Mesenchymal stem cell (in vitro differentiated cells and primary cell): ENCODE results near the gene ASCC1.

ENCODE experiments used
- DNase-seq: peaks from one replicate; pipeline ENCODE4 v3.0.0-alpha.2; 2013
- H2AFZ ChIP-seq: one replicate; pipeline ENCODE4 v1.6.1; 2013; ENCODE audit warnings: low read depth, mild to moderate bottlenecking, control low read depth, inconsistent platforms, low read length, moderate library complexity
- H2AK5ac ChIP-seq: 2 replicates; pipeline ENCODE4 v1.6.1; 2013; ENCODE audit warnings: low read length, moderate library complexity, mild to moderate bottlenecking, inconsistent platforms; ENCODE audit not compliant: severe bottlenecking
- H2BK120ac ChIP-seq: one replicate; pipeline ENCODE4 v1.6.1; 2013; ENCODE audit warnings: low read depth, mild to moderate bottlenecking, inconsistent platforms, low read length, moderate library complexity
- H2BK12ac ChIP-seq, 2 experiments: one replicate each; pipeline ENCODE4 v1.6.1; 2013; ENCODE audit warnings: inconsistent platforms in 2 of 2, low read length in 2 of 2, mild to moderate bottlenecking in 2 of 2, moderate library complexity in 2 of 2, control low read depth in 1 of 2
- H2BK15ac ChIP-seq: one replicate; pipeline ENCODE4 v1.6.1; 2013; ENCODE audit warnings: mild to moderate bottlenecking, low read depth, inconsistent platforms; ENCODE audit not compliant: poor library complexity, severe bottlenecking
- H2BK5ac ChIP-seq: 2 replicates; pipeline ENCODE4 v1.6.1; 2013; ENCODE audit warnings: low read depth, mild to moderate bottlenecking, low read length, control low read depth, inconsistent platforms; ENCODE audit not compliant: poor library complexity, severe bottlenecking
- H3K14ac ChIP-seq, 2 experiments: one replicate each; pipeline ENCODE4 v1.6.1; 2013; ENCODE audit warnings: inconsistent platforms in 2 of 2, low read length in 2 of 2, control low read depth in 1 of 2, mild to moderate bottlenecking in 1 of 2, moderate library complexity in 1 of 2
- H3K18ac ChIP-seq, 2 experiments: one replicate each; pipeline ENCODE4 v1.6.1; 2013; ENCODE audit warnings: inconsistent platforms in 2 of 2, low read length in 2 of 2, control low read depth in 1 of 2, low read depth in 1 of 2, mild to moderate bottlenecking in 1 of 2
- H3K23ac ChIP-seq, 2 experiments: one replicate each; pipeline ENCODE4 v1.6.1; 2013; ENCODE audit warnings: inconsistent platforms in 2 of 2, low read length in 2 of 2, mild to moderate bottlenecking in 2 of 2, moderate library complexity in 2 of 2, control low read depth in 1 of 2
- H3K27ac ChIP-seq: 2 replicates; pipeline ENCODE4 v1.5.1; 2013; ENCODE audit warnings: mild to moderate bottlenecking, moderate library complexity, low read length, control low read depth, inconsistent platforms; ENCODE audit not compliant: poor library complexity, severe bottlenecking
- H3K27me3 ChIP-seq, 2 experiments: 2 replicates each; pipeline versions ENCODE4 v1.6.1 to v1.7.0; 2013; ENCODE audit warnings: low read length in 2 of 2, mild to moderate bottlenecking in 2 of 2, moderate library complexity in 2 of 2, control low read depth in 1 of 2, inconsistent platforms in 1 of 2; ENCODE audit not compliant: control insufficient read depth in 1 of 2, insufficient read depth in 1 of 2
- H3K36me3 ChIP-seq, 2 experiments: 2 replicates each; pipeline versions ENCODE4 v1.6.1 to v1.7.0; 2013; ENCODE audit warnings: low read length in 2 of 2, control low read depth in 1 of 2, inconsistent platforms in 1 of 2, low read depth in 1 of 2, mild to moderate bottlenecking in 1 of 2; ENCODE audit not compliant: insufficient read depth in 2 of 2, control insufficient read depth in 1 of 2
- H3K4ac ChIP-seq, 2 experiments: one replicate each; pipeline ENCODE4 v1.6.1; 2013; ENCODE audit warnings: inconsistent platforms in 2 of 2, low read length in 2 of 2, mild to moderate bottlenecking in 2 of 2, moderate library complexity in 2 of 2, control low read depth in 1 of 2, low read depth in 1 of 2
- H3K4me1 ChIP-seq: 2 replicates; pipeline ENCODE4 v1.6.1; 2013; ENCODE audit warnings: low read depth, low read length, control low read depth; ENCODE audit not compliant: control insufficient read depth, insufficient read depth
- H3K4me2 ChIP-seq: 2 replicates; pipeline ENCODE4 v1.6.1; 2013; ENCODE audit warnings: low read length, mild to moderate bottlenecking, inconsistent platforms; ENCODE audit not compliant: poor library complexity, severe bottlenecking
- H3K4me3 ChIP-seq, 2 experiments: 2 replicates each; pipeline versions ENCODE4 v1.5.1 to v1.7.0; 2013; ENCODE audit warnings: low read length in 2 of 2, mild to moderate bottlenecking in 2 of 2, control low read depth in 1 of 2, low read depth in 1 of 2; ENCODE audit not compliant: insufficient read depth in 1 of 2
- H3K79me1 ChIP-seq: replicated peaks from 2 replicates; pipeline ENCODE4 v1.6.1; 2013; ENCODE audit warnings: mild to moderate bottlenecking, control low read depth, low read length, inconsistent platforms; ENCODE audit not compliant: poor library complexity, severe bottlenecking
- H3K9ac ChIP-seq: 2 replicates; pipeline ENCODE4 v1.7.0; 2013; ENCODE audit warnings: mild to moderate bottlenecking, low read length, moderate library complexity
- H3K9me3 ChIP-seq: 2 replicates; pipeline ENCODE4 v1.7.0; 2013; ENCODE audit warnings: mild to moderate bottlenecking, low read length; ENCODE audit not compliant: control insufficient read depth
- H4K8ac ChIP-seq: one replicate; pipeline ENCODE4 v1.6.1; 2013; ENCODE audit warnings: inconsistent platforms, mild to moderate bottlenecking, low read length, moderate library complexity
- H4K91ac ChIP-seq: one replicate; pipeline ENCODE4 v1.6.1; 2013; ENCODE audit warnings: mild to moderate bottlenecking, low read length, inconsistent platforms
- WGBS: methylation state at CpG from one replicate; pipeline ENCODE4 v1.1.7; 2013; ENCODE audit warnings: mixed read lengths; 5-methylcytosine and 5-hydroxymethylcytosine counted together

Gene ASCC1

DNA sequence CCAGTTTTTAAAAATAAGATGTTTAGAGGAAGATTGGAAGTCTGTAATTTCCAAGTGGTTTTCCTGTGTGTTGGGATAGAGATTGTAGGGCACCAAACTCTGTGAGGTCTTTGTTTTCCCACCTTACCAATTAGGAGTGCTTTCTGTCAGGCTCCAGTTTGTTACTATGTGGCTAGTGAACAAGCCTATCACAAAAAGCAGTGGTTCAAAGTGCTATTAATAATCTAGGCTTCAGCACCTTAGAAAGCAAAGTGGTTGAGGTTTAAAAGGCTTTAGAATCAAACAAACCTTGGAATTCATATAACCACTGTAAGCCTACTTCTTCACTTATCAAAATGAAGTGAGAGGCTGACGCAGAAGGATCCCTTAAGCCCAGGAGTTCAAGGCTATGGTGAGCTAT lies 11.4 kb downstream of the ASCC1 start:
- no peak overlapping the region for H3K4ac ChIP-seq
- WGBS, result 100% methylated on average over 1 of the region's 1 CpG
- H3K4me2 ChIP-seq, result no peak overlapping the region
- no peak overlapping the region for H3K18ac ChIP-seq
- H3K79me1 ChIP-seq, result no peaks in the 10 kb centered on the region
- no peak overlapping the region for H2AFZ ChIP-seq
- H2BK5ac ChIP-seq, result no peak overlapping the region
- H4K91ac ChIP-seq, result no peak overlapping the region
- H4K8ac ChIP-seq, result no peak overlapping the region
- H3K9ac ChIP-seq, result no peak overlapping the region
- H3K4me3 ChIP-seq, result no peak overlapping the region
- H2BK120ac ChIP-seq, result no peak overlapping the region
- peaks cover 30 to 71% of the 10 kb centered on the region in 2 experiments for H3K36me3 ChIP-seq
- H2BK12ac ChIP-seq, result no peak overlapping the region
- no peaks in the 10 kb centered on the region for H3K4me1 ChIP-seq
- H3K14ac ChIP-seq, result no peak overlapping the region
- H3K23ac ChIP-seq, result no peak overlapping the region
- H2AK5ac ChIP-seq, result no peak overlapping the region
- H2BK15ac ChIP-seq, result no peak overlapping the region
- H3K27me3 ChIP-seq, result no peaks in the 10 kb centered on the region
- no peak overlapping the region for H3K27ac ChIP-seq
- no peak for DNase-seq
- no peaks in the 10 kb centered on the region for H3K9me3 ChIP-seq

DNA sequence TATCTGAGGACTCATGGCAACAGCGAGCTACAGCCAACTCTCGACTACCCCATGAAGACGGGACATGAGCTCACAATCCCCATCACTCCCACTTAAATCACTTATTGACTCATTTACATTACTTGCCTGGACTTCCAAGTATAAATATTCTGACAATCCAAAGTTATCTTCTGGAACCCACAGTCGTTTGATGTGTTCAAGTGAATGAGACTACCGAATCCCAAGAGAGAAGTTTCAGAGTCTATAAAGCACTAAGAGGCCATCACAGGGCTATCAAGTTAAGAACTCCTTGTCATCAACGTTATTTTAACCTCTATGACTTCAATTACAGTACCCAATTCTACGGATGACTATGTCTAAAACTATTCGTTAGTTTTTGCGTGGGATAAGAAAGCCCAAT lies 11.8 kb downstream of the ASCC1 start:
- H3K27ac ChIP-seq, result no peak overlapping the region
- no peak overlapping the region for H3K18ac ChIP-seq
- WGBS, result 79% methylated on average over 6 of the region's 9 CpGs
- H2BK120ac ChIP-seq, result no peak overlapping the region
- no peaks in the 10 kb centered on the region for H3K9me3 ChIP-seq
- no peak overlapping the region for H2BK5ac ChIP-seq
- H4K91ac ChIP-seq, result no peak overlapping the region
- no peak overlapping the region for H2AK5ac ChIP-seq
- no peak for DNase-seq
- no peaks in the 10 kb centered on the region for H3K79me1 ChIP-seq
- no peak overlapping the region for H3K4me2 ChIP-seq
- peaks cover 26 to 67% of the 10 kb centered on the region in 2 experiments for H3K36me3 ChIP-seq
- no peak overlapping the region for H2AFZ ChIP-seq
- no peaks in the 10 kb centered on the region for H3K27me3 ChIP-seq
- no peak overlapping the region for H2BK15ac ChIP-seq
- H3K9ac ChIP-seq, result no peak overlapping the region
- H2BK12ac ChIP-seq, result no peak overlapping the region
- H4K8ac ChIP-seq, result no peak overlapping the region
- H3K4me3 ChIP-seq, result no peak overlapping the region
- no peaks in the 10 kb centered on the region for H3K4me1 ChIP-seq
- H3K4ac ChIP-seq, result no peak overlapping the region
- H3K23ac ChIP-seq, result no peak overlapping the region
- no peak overlapping the region for H3K14ac ChIP-seq

DNA sequence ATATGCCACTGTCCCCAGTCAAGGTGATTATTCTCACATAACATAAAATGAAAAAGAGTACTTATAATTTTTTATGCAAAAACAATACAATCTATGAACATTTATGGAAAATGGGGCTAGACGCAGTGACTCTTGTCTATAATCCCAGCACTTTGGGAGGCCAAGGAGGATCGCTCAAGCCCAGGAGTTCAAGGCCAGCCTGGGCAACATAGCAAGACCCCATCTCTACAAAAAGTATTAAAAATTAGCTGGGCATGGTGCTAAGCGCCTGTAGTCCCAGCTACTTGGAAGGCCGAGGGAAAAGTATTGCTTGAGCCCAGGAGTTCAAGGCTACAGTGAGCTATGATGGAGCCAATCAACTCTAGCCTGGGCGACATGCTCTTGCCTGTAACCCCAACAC lies 14.8 kb downstream of the ASCC1 start:
- Histone ChIP-seq H2BK120ac (no peak overlapping the region), H3K4me2 (no peak overlapping the region), H3K36me3 (peaks cover 17 to 55% of the 10 kb centered on the region in 2 experiments), H3K79me1 (no peaks in the 10 kb centered on the region), H2AK5ac (no peak overlapping the region), H3K14ac (no peak overlapping the region), H2BK5ac (no peak overlapping the region), H4K91ac (no peak overlapping the region), H3K4ac (no peak overlapping the region), H4K8ac (no peak overlapping the region), H3K27me3 (no peaks in the 10 kb centered on the region), H3K27ac (no peak overlapping the region), H3K9ac (no peak overlapping the region), H3K23ac (no peak overlapping the region), H3K4me3 (no peak overlapping the region), H2BK12ac (no peak overlapping the region), H2BK15ac (no peak overlapping the region), H3K4me1 (no peaks in the 10 kb centered on the region), H3K18ac (no peak overlapping the region), H2AFZ (no peak overlapping the region), H3K9me3 (no peaks in the 10 kb centered on the region)
- no peak for DNase-seq
- WGBS, result 93% methylated on average over 5 of the region's 5 CpGs

DNA sequence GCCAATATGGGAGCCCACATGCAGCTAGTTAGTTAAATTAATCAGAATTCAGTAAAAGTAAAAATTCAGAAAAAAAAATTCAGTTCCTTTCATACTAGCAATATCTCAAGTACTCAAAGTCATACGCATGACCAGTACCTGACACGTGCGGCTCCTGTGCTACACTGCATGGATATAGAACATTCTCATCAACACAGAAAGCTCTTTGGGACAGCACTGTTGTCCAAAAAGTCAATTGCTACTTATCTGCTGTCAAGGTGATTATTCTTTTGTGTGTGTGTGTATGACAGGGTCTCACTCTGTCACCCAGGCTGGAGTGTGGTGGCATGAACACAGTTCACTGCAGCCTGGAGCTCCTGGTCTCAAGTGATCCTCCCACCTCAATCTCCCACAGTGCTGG lies 15.2 kb downstream of the ASCC1 start:
- peaks cover 15 to 58% of the 10 kb centered on the region in 2 experiments for H3K36me3 ChIP-seq
- H2BK15ac ChIP-seq, result no peak overlapping the region
- no peak overlapping the region for H4K8ac ChIP-seq
- H3K4me2 ChIP-seq, result no peak overlapping the region
- H2AK5ac ChIP-seq, result no peak overlapping the region
- no peak overlapping the region for H3K27ac ChIP-seq
- no peak overlapping the region for H3K4me3 ChIP-seq
- WGBS, result 100% methylated on average over 3 of the region's 3 CpGs
- no peak overlapping the region for H2BK120ac ChIP-seq
- H3K14ac ChIP-seq, result no peak overlapping the region
- H3K27me3 ChIP-seq, result no peaks in the 10 kb centered on the region
- H3K18ac ChIP-seq, result no peak overlapping the region
- no peaks in the 10 kb centered on the region for H3K79me1 ChIP-seq
- no peak overlapping the region for H3K4ac ChIP-seq
- no peak overlapping the region for H2BK5ac ChIP-seq
- H3K9me3 ChIP-seq, result no peaks in the 10 kb centered on the region
- H3K23ac ChIP-seq, result no peak overlapping the region
- no peaks in the 10 kb centered on the region for H3K4me1 ChIP-seq
- H2AFZ ChIP-seq, result no peak overlapping the region
- H4K91ac ChIP-seq, result no peak overlapping the region
- DNase-seq, result no peak
- no peak overlapping the region for H2BK12ac ChIP-seq
- H3K9ac ChIP-seq, result no peak overlapping the region
